ENCODE data around the gene TGFBI.

TGFBI gene

GRCh38 chr5:136028782-136029742 is at the start of gene TGFBI:
TGFBI (plus strand) TSS chr5:136028988; CDS start chr5:136029056, 68 bp downstream.
- DNase-seq = no peak

GRCh38 chr5:135978993-135979392 is 49.8 kb upstream of the TGFBI start:
- no peak for DNase-seq

- no peak for DNase-seq
These were observed 49.3 kb upstream of the TGFBI start for GRCh38 chr5:135979510-135979909.

- no peak for DNase-seq
These were observed 48.2 kb upstream of the TGFBI start for GRCh38 chr5:135980620-135981019.

- no peak for DNase-seq
These were observed 42.8 kb upstream of the TGFBI start for GRCh38 chr5:135985951-135986350.

- DNase-seq = no peak
These were observed 42.4 kb upstream of the TGFBI start for GRCh38 chr5:135986401-135986800.

GRCh38 chr5:135986891-135987401 is 41.8 kb upstream of the TGFBI start:
- no peak for DNase-seq

- DNase-seq = no peak
These were observed 40.2 kb upstream of the TGFBI start for GRCh38 chr5:135988546-135988945.

GRCh38 chr5:135989686-135990085 is 39.1 kb upstream of the TGFBI start:
- DNase-seq = no peak

- no peak for DNase-seq
These were observed 38.1 kb upstream of the TGFBI start for GRCh38 chr5:135990528-135991255.

GRCh38 chr5:135991429-135991828 is 37.4 kb upstream of the TGFBI start:
- no peak for DNase-seq

- no peak for DNase-seq
These were observed 35.4 kb upstream of the TGFBI start for GRCh38 chr5:135993335-135993879.

GRCh38 chr5:135993880-135994636 is 34.7 kb upstream of the TGFBI start:
- no peak for DNase-seq

- no peak for DNase-seq
These were observed 32.8 kb upstream of the TGFBI start for GRCh38 chr5:135995976-135996375.

- DNase-seq = no peak
These were observed 32.2 kb upstream of the TGFBI start for GRCh38 chr5:135996611-135997010.

GRCh38 chr5:135997673-135998335 is 31.0 kb upstream of the TGFBI start:
- DNase-seq = no peak

- no peak for DNase-seq
These were observed 29.9 kb upstream of the TGFBI start for GRCh38 chr5:135998889-135999288.

GRCh38 chr5:135999406-136000139 is 29.2 kb upstream of the TGFBI start:
- no peak for DNase-seq

- no peak for DNase-seq
These were observed 28.6 kb upstream of the TGFBI start for GRCh38 chr5:136000147-136000546.

- DNase-seq = no peak
These were observed 27.9 kb upstream of the TGFBI start for GRCh38 chr5:136000932-136001331.

- no peak for DNase-seq
These were observed 27.3 kb upstream of the TGFBI start for GRCh38 chr5:136001466-136001981.
